Endothelial cell of umbilical vein (primary cell): ENCODE measurements around the gene ADAM17. TPM values are rescaled to one million over a fixed set of nuclear protein-coding genes. Genes with fewer than 3 reads are reported as not detected.

Experiments
- BruUV-seq: library from RNA; stranded (reverse); fragments of 400-500 nt; replicated peaks from 2 replicates; lab custom pipeline; 2021; lab: Mats Ljungman, UMichigan
- CTCF ChIA-PET: fragments of 300-600, 350-600 bp; sonication (Branson Sonifier 250); formaldehyde crosslinking; loops from one replicate; lab custom pipeline; 2021; ENCODE audit warnings: antibody characterized with exemption, inconsistent platforms; lab: Charles Lee
- POLR2A ChIA-PET: fragments of 300-600, 350-600 bp; sonication (Branson Sonifier 250); formaldehyde crosslinking; loops from one replicate; lab custom pipeline; 2021; ENCODE audit warnings: antibody characterized with exemption, inconsistent platforms; lab: Charles Lee
- DNase-seq: peaks from one replicate; pipeline ENCODE4 v3.0.0-alpha.2; 2011; ENCODE audit warnings: low read depth, low spot score
- FAIRE-seq: peaks from 2 replicates; lab custom pipeline; 2011; peaks lifted over from hg19 to GRCh38; lab: Jason Lieb, UNC
- H2AFZ ChIP-seq: 2 replicates; pipeline ENCODE4 v1.6.0; 2012; ENCODE audit warnings: low read depth, low read length, control low read depth, inconsistent platforms
- H3K27ac ChIP-seq: 2 replicates; pipeline ENCODE4 v1.5.1; 2011; ENCODE audit warnings: low read depth, mild to moderate bottlenecking, control low read depth, low read length, moderate library complexity; ENCODE audit not compliant: insufficient read depth
- H3K27me3 ChIP-seq, 2 experiments: 2 replicates each; pipeline versions ENCODE4 v1.6.0 to v1.6.1; 2011; ENCODE audit warnings: low read length in 2 of 2, mixed read lengths in 1 of 2; ENCODE audit not compliant: control insufficient read depth in 2 of 2, insufficient read depth in 2 of 2
- H3K36me3 ChIP-seq, 2 experiments: 2 replicates in 1 of 2; 3 replicates in 1 of 2; pipeline ENCODE4 v1.5.1; 2011; ENCODE audit warnings: low read length in 2 of 2, mild to moderate bottlenecking in 1 of 2, moderate library complexity in 1 of 2; ENCODE audit not compliant: control insufficient read depth in 2 of 2, insufficient read depth in 2 of 2; ENCODE audit errors: extremely low read depth in 1 of 2
- H3K4me1 ChIP-seq: 3 replicates; pipeline ENCODE4 v1.5.1; 2011; ENCODE audit warnings: mild to moderate bottlenecking, low read length; ENCODE audit not compliant: control insufficient read depth, insufficient read depth; ENCODE audit errors: extremely low read depth
- H3K4me2 ChIP-seq: 2 replicates; pipeline ENCODE4 v1.6.1; 2011; ENCODE audit warnings: low read length, control low read depth, mixed read lengths; ENCODE audit not compliant: insufficient read depth
- H3K4me3 ChIP-seq, 3 experiments: fragments of 200-600 bp in 1 of 3; sonication (generic), shearing (Covaris generic) in 1 of 3; replicated peaks in 1 of 3; 2 replicates each; pipeline ENCODE4 v1.5.1; 2011 to 2016; ENCODE audit warnings: control low read depth in 3 of 3, low read length in 3 of 3, mild to moderate bottlenecking in 2 of 3, inconsistent platforms in 1 of 3, low read depth in 1 of 3, moderate library complexity in 1 of 3; ENCODE audit not compliant: insufficient read depth in 1 of 3
- H3K79me2 ChIP-seq: 2 replicates; pipeline ENCODE4 v1.6.0; 2012; ENCODE audit warnings: low read length, inconsistent platforms; ENCODE audit not compliant: control insufficient read depth, insufficient read depth
- H3K9ac ChIP-seq: replicated peaks from 2 replicates; pipeline ENCODE3; 2011; ENCODE audit warnings: low read length, control low read depth; ENCODE audit not compliant: insufficient read depth; ENCODE audit errors: extremely low read depth
- H3K9me1 ChIP-seq: replicated peaks from 3 replicates; pipeline ENCODE4 v1.6.0; 2011; ENCODE audit warnings: mild to moderate bottlenecking, low read length; ENCODE audit not compliant: control insufficient read depth, insufficient read depth; ENCODE audit errors: extremely low read depth
- H3K9me3 ChIP-seq: replicated peaks from 2 replicates; pipeline ENCODE4 v1.5.1; 2012; ENCODE audit warnings: low read length, inconsistent platforms; ENCODE audit not compliant: control insufficient read depth, insufficient read depth
- H4K20me1 ChIP-seq: replicated peaks from 2 replicates; pipeline ENCODE3; 2011; ENCODE audit warnings: mild to moderate bottlenecking, low read length; ENCODE audit not compliant: control insufficient read depth, insufficient read depth; ENCODE audit errors: extremely low read depth
- CTCF ChIP-seq, 2 donors: IDR thresholded peaks; 1 replicate in 1 of 2; 2 replicates in 1 of 2; pipeline ENCODE4 v1.5.1; 2011; ENCODE audit warnings: low read length in 2 of 2, mild to moderate bottlenecking in 2 of 2, moderate library complexity in 2 of 2, control low read depth in 1 of 2, inconsistent platforms in 1 of 2, low read depth in 1 of 2; ENCODE audit not compliant: insufficient read depth in 1 of 2; ENCODE audit errors: extremely low read depth in 1 of 2
- EZH2 ChIP-seq: IDR thresholded peaks from 2 replicates; pipeline ENCODE4 v1.6.1; 2012; ENCODE audit warnings: borderline replicate concordance, low read depth, mild to moderate bottlenecking, moderate library complexity, low read length, inconsistent platforms; ENCODE audit not compliant: severe bottlenecking
- FOS ChIP-seq: IDR thresholded peaks from 2 replicates; pipeline ENCODE4 v1.6.1; 2011; ENCODE audit warnings: mild to moderate bottlenecking, low read length, moderate library complexity, borderline replicate concordance; ENCODE audit not compliant: insufficient read depth
- GATA2 ChIP-seq: IDR thresholded peaks from 2 replicates; pipeline ENCODE4 v1.7.0; 2011; ENCODE audit warnings: low read depth, mild to moderate bottlenecking, moderate library complexity, mixed read lengths, low read length; ENCODE audit not compliant: insufficient read length, insufficient read depth
- JUN ChIP-seq: IDR thresholded peaks from 2 replicates; pipeline ENCODE4 v1.6.1; 2011; ENCODE audit warnings: borderline replicate concordance, low read depth; ENCODE audit not compliant: insufficient read length, insufficient read depth
- MYC ChIP-seq: IDR thresholded peaks from one replicate; pipeline ENCODE4 v1.6.1; 2011; ENCODE audit warnings: mild to moderate bottlenecking, low read depth, low read length
- POLR2A ChIP-seq: IDR thresholded peaks from 2 replicates; pipeline ENCODE4 v1.6.1; 2012; ENCODE audit warnings: low read depth, mild to moderate bottlenecking, control low read depth, low read length
- POLR2AphosphoS5 ChIP-seq: IDR thresholded peaks from 2 replicates; pipeline ENCODE4 v1.6.1; 2012; ENCODE audit warnings: low read depth, mild to moderate bottlenecking, control low read depth, low read length, moderate library complexity; ENCODE audit not compliant: insufficient read depth
- dilution Hi-C: fragments of 300-500 bp; cut with MboI; formaldehyde crosslinking; loops from one replicate; pipeline ENCODE4 v1.15.0; 2019; ENCODE audit warnings: low sequenced_read_pairs; ENCODE audit not compliant: extremely low pct_ligation_motif_present
- intact Hi-C: fragments of 100-400 bp; cut with micrococcal nuclease; formaldehyde crosslinking; loops from one replicate; pipeline ENCODE4 v1.10.0; 2022
- polyA plus RNA-seq, 4 experiments: library from polyadenylated mRNA; depleted of rRNA in 3 of 4; stranded (reverse) in 3 of 4; unstranded in 1 of 4; fragments of >200 nt; gene quantifications; 2 replicates each; pipeline versions ENCODE4 v1.2.1 to v1.2.3, GENCODE V29; 2011 to 2012; ENCODE audit warnings: missing spikeins in 1 of 4
- total RNA-seq: library from RNA; stranded (reverse); gene quantifications from 2 replicates; pipeline ENCODE4 v1.2.3, GENCODE V29; 2021
- TF ChIP-seq, protein P1 (sequence below): IDR thresholded peaks from 2 replicates; pipeline ENCODE4 v1.6.1; 2011; ENCODE audit not compliant: insufficient read depth, insufficient read length

The ADAM17 gene
- total and polyA plus RNA-seq, 2 donors (not counting 3 experiments of a cell fraction or from before 2014, with no cell fraction given): 10.6 to 57.1 TPM

DNA sequence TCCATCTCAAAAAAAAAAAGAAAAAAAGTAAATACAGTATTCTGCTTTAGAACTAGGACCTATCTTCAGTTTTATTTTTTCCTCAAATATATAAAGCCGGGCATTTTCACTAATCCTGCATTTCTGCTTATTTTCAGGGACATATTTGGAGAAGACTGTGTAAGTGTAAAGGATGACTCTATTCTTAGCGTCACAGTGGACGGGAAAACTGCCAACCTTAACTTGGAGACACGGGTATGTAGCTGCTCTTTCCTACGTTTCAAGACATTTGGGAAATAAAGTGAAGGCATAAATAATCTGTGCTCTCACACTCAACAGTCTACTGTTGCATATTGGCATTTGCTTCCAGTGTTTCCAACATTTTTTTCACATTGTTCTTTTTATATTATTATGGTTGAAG is 84.4 kb downstream of the ADAM17 start:
- Histone ChIP-seq H3K36me3 (no peaks in the 10 kb centered on the region), H3K27me3 (no peaks in the 10 kb centered on the region), H3K9me1 (no peaks in the 10 kb centered on the region), H3K4me3 (no peak overlapping the region), H3K4me2 (no peak overlapping the region), H2AFZ (no peak overlapping the region), H3K9me3 (no peaks in the 10 kb centered on the region), H3K27ac (no peak overlapping the region), H4K20me1 (no peaks in the 10 kb centered on the region), H3K9ac (no peak overlapping the region), H3K4me1 (peaks cover 7% of the 10 kb centered on the region), H3K79me2 (peaks cover 8% of the 10 kb centered on the region)
- no peak for DNase-seq
- dilution Hi-C loops: no loop called here
- CTCF ChIA-PET: no interaction called here
- TF ChIP-seq, protein P1, sequence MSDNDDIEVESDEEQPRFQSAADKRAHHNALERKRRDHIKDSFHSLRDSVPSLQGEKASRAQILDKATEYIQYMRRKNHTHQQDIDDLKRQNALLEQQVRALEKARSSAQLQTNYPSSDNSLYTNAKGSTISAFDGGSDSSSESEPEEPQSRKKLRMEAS: no peak
- TF ChIP-seq GATA2 (no peak), JUN (no peak), POLR2AphosphoS5 (no peak), FOS (no peak), EZH2 (no peak), POLR2A (no peak), CTCF (IDR thresholded peaks at IDR 0.05; ENCODE audit: extremely low read depth in 1 of 2, insufficient read depth in 1 of 2, low read depth in 1 of 2, low read length in 2 of 2) (no peak), MYC (no peak)
- FAIRE-seq: no peak
- POLR2A ChIA-PET: interaction anchor here (0.7 kb wide), 1 partner anchor 22 kb away, joined by 6 read pairs; no protein-coding TSS in a partner anchor
- no TSS peak for BruUV-seq
- intact Hi-C loops: loop anchor here (5.0 kb wide), 1 partner anchor 329 kb away; no protein-coding TSS in a partner anchor
